KOPT-K1 (cell line): ENCODE results near the gene OLFM1.
"Not testable (repeated sequence)": the region's sequence is repeated elsewhere in the genome, so short reads cannot be mapped to it uniquely, and the experiment has no call there.

Experiments used
- H3K27ac ChIP-seq: fragments of 200-600 bp; sonication (generic); 2 replicates; pipeline ENCODE4 v1.5.1; 2016; ENCODE audit warnings: antibody characterized with exemption, mild to moderate bottlenecking, low read depth, low read length; ENCODE audit not compliant: poor library complexity, severe bottlenecking
- H3K36me3 ChIP-seq: fragments of 200-600 bp; sonication (generic); 2 replicates; pipeline ENCODE4 v1.5.1; 2017; ENCODE audit warnings: antibody characterized with exemption, mild to moderate bottlenecking, low read length, moderate library complexity; ENCODE audit not compliant: insufficient read depth
- H3K9me3 ChIP-seq: fragments of 200-600 bp; sonication (generic); 2 replicates; pipeline ENCODE4 v1.5.1; 2017; ENCODE audit warnings: antibody characterized with exemption, low read length, mild to moderate bottlenecking; ENCODE audit not compliant: insufficient read depth, poor library complexity, severe bottlenecking

OLFM1 gene

GRCh38 chr9:135050072-135050990 lies 37.1 kb upstream of the OLFM1 start:
- Histone ChIP-seq H3K27ac (no peak overlapping the region), H3K9me3 (no peaks in the 10 kb centered on the region), H3K36me3 (no peaks in the 10 kb centered on the region)

- H3K36me3 ChIP-seq, result no peaks in the 10 kb centered on the region
- no peaks in the 10 kb centered on the region for H3K9me3 ChIP-seq
- no peak overlapping the region for H3K27ac ChIP-seq
Measured at GRCh38 chr9:135051316-135052038, 36.0 kb upstream of the OLFM1 start.

GRCh38 chr9:135053133-135053532 lies 34.3 kb upstream of the OLFM1 start:
- no peaks in the 10 kb centered on the region for H3K9me3 ChIP-seq
- no peaks in the 10 kb centered on the region for H3K36me3 ChIP-seq
- H3K27ac ChIP-seq, result no peak overlapping the region

GRCh38 chr9:135055181-135055580 lies 32.3 kb upstream of the OLFM1 start:
- Histone ChIP-seq H3K27ac (no peak overlapping the region), H3K9me3 (no peaks in the 10 kb centered on the region), H3K36me3 (no peaks in the 10 kb centered on the region)

GRCh38 chr9:135056541-135056940 lies 30.9 kb upstream of the OLFM1 start:
- Histone ChIP-seq H3K36me3 (no peaks in the 10 kb centered on the region), H3K27ac (no peak overlapping the region), H3K9me3 (no peaks in the 10 kb centered on the region)

- Histone ChIP-seq H3K27ac (no peak overlapping the region), H3K9me3 (peaks cover 23% of the 10 kb centered on the region), H3K36me3 (no peaks in the 10 kb centered on the region)
Measured at GRCh38 chr9:135060461-135061116, 26.9 kb upstream of the OLFM1 start.

- no peak overlapping the region for H3K27ac ChIP-seq
- H3K36me3 ChIP-seq, result no peaks in the 10 kb centered on the region
- peaks cover 23% of the 10 kb centered on the region for H3K9me3 ChIP-seq
Measured at GRCh38 chr9:135061441-135061840, 26.0 kb upstream of the OLFM1 start.

GRCh38 chr9:135062254-135062653 lies 25.2 kb upstream of the OLFM1 start:
- H3K27ac ChIP-seq, result no peak overlapping the region
- no peaks in the 10 kb centered on the region for H3K36me3 ChIP-seq
- H3K9me3 ChIP-seq, result peaks cover 23% of the 10 kb centered on the region

GRCh38 chr9:135063466-135063865 lies 24.0 kb upstream of the OLFM1 start:
- H3K9me3 ChIP-seq, result peaks cover 23% of the 10 kb centered on the region
- H3K27ac ChIP-seq, H3K36me3 ChIP-seq: not testable (repeated sequence)

- H3K27ac ChIP-seq, H3K36me3 ChIP-seq: not testable (repeated sequence)
- H3K9me3 ChIP-seq, result peaks cover 23% of the 10 kb centered on the region
Measured at GRCh38 chr9:135063888-135064287, 23.6 kb upstream of the OLFM1 start.

GRCh38 chr9:135065151-135065550 lies 22.3 kb upstream of the OLFM1 start:
- H3K9me3 ChIP-seq, result peaks cover 23% of the 10 kb centered on the region
- H3K27ac ChIP-seq, result no peak overlapping the region
- H3K36me3 ChIP-seq, result no peaks in the 10 kb centered on the region

- no peak overlapping the region for H3K27ac ChIP-seq
- peaks cover 23% of the 10 kb centered on the region for H3K9me3 ChIP-seq
- H3K36me3 ChIP-seq, result no peaks in the 10 kb centered on the region
Measured at GRCh38 chr9:135065804-135066203, 21.7 kb upstream of the OLFM1 start.

- H3K27ac ChIP-seq, result no peak overlapping the region
- H3K9me3 ChIP-seq, result peaks cover 23% of the 10 kb centered on the region
- no peaks in the 10 kb centered on the region for H3K36me3 ChIP-seq
Measured at GRCh38 chr9:135066291-135066690, 21.2 kb upstream of the OLFM1 start.

GRCh38 chr9:135067096-135067710 lies 20.3 kb upstream of the OLFM1 start:
- H3K27ac ChIP-seq, result no peak overlapping the region
- H3K36me3 ChIP-seq, result no peaks in the 10 kb centered on the region
- peaks cover 23% of the 10 kb centered on the region for H3K9me3 ChIP-seq
